IMR-90 (cell line): ENCODE measurements around the gene IQUB. TPM values are rescaled to one million over a fixed set of nuclear protein-coding genes. Genes with fewer than 3 reads are reported as not detected.

Experiments
- ATAC-seq: fragments of 200-7000 bp; cut with Tn5 transposase; 2 replicates; pipeline ENCODE4 v1.9.1; 2020; ENCODE audit warnings: low read depth, mild to moderate bottlenecking, moderate library complexity
- BruUV-seq: library from RNA; stranded (reverse); fragments of 400-500 nt; replicated peaks from 2 replicates; lab custom pipeline; 2021; lab: Mats Ljungman, UMichigan
- CTCF ChIA-PET: fragments of 300-600 bp; formaldehyde crosslinking; extraction: SDS; loops from one replicate; lab custom pipeline; 2021; ENCODE audit warnings: antibody characterized with exemption; lab: Yijun Ruan, JAX
- POLR2A ChIA-PET: fragments of 300-600 bp; sonication (Branson Sonifier 250); formaldehyde crosslinking; loops from one replicate; lab custom pipeline; 2022; ENCODE audit warnings: antibody characterized with exemption; ENCODE audit not compliant: unreplicated experiment; lab: Charles Lee
- DNase-seq: peaks from one replicate; pipeline ENCODE4 v3.0.0; 2013
- H2AFZ ChIP-seq: replicated peaks from 2 replicates; pipeline ENCODE3; 2013; ENCODE audit warnings: low read length, mild to moderate bottlenecking; ENCODE audit not compliant: poor library complexity
- H2AK5ac ChIP-seq: 2 replicates; pipeline ENCODE4 v1.6.1; 2013; ENCODE audit warnings: low read depth, low read length, inconsistent platforms
- H2AK9ac ChIP-seq: replicated peaks from 2 replicates; pipeline ENCODE3; 2013; ENCODE audit warnings: mild to moderate bottlenecking, low read depth, low read length, moderate library complexity; ENCODE audit not compliant: poor library complexity
- H2BK120ac ChIP-seq: 2 replicates; pipeline ENCODE4 v1.6.1; 2013; ENCODE audit warnings: low read depth, low read length, inconsistent platforms
- H2BK15ac ChIP-seq: 3 replicates; pipeline ENCODE4 v1.6.1; 2013; ENCODE audit warnings: low read depth, low read length, inconsistent platforms
- H2BK20ac ChIP-seq: 2 replicates; pipeline ENCODE4 v1.6.1; 2013; ENCODE audit warnings: low read depth, mild to moderate bottlenecking, inconsistent platforms, low read length, moderate library complexity
- H2BK5ac ChIP-seq: 2 replicates; pipeline ENCODE4 v1.6.1; 2013; ENCODE audit warnings: mild to moderate bottlenecking, low read depth, low read length, inconsistent platforms; ENCODE audit not compliant: poor library complexity, severe bottlenecking
- H3K14ac ChIP-seq: replicated peaks from 2 replicates; pipeline ENCODE4 v1.6.1; 2013; ENCODE audit warnings: low read depth, low read length, inconsistent platforms
- H3K18ac ChIP-seq: 2 replicates; pipeline ENCODE4 v1.6.1; 2013; ENCODE audit warnings: low read depth, low read length, control low read depth
- H3K23ac ChIP-seq: 2 replicates; pipeline ENCODE4 v1.6.1; 2013; ENCODE audit warnings: low read depth, low read length, inconsistent platforms
- H3K27ac ChIP-seq: 2 replicates; pipeline ENCODE4 v1.5.1; 2013; ENCODE audit warnings: mild to moderate bottlenecking, control low read depth, low read length; ENCODE audit not compliant: insufficient read depth
- H3K27me3 ChIP-seq: 2 replicates; pipeline ENCODE4 v1.6.1; 2013; ENCODE audit warnings: low read length; ENCODE audit not compliant: control insufficient read depth, insufficient read depth
- H3K36me3 ChIP-seq: 2 replicates; pipeline ENCODE4 v1.6.1; 2013; ENCODE audit warnings: low read length, mixed read lengths; ENCODE audit not compliant: control insufficient read depth, insufficient read depth
- H3K4ac ChIP-seq: 2 replicates; pipeline ENCODE4 v1.6.1; 2013; ENCODE audit warnings: low read depth, low read length, inconsistent platforms
- H3K4me1 ChIP-seq: 2 replicates; pipeline ENCODE4 v1.6.1; 2013; ENCODE audit warnings: low read length, mixed read lengths; ENCODE audit not compliant: control insufficient read depth, insufficient read depth
- H3K4me2 ChIP-seq: 2 replicates; pipeline ENCODE4 v1.6.1; 2013; ENCODE audit warnings: low read depth, mild to moderate bottlenecking, control low read depth, low read length, moderate library complexity
- H3K4me3 ChIP-seq: 2 replicates; pipeline ENCODE4 v1.5.1; 2013; ENCODE audit warnings: low read depth, mild to moderate bottlenecking, control low read depth, low read length, moderate library complexity; ENCODE audit not compliant: insufficient read depth
- H3K56ac ChIP-seq: 2 replicates; pipeline ENCODE4 v1.6.1; 2013; ENCODE audit warnings: low read length, inconsistent platforms; ENCODE audit not compliant: insufficient read depth; ENCODE audit errors: extremely low read depth
- H3K79me1 ChIP-seq, 2 experiments: 2 replicates each; pipeline ENCODE4 v1.6.1; 2013; ENCODE audit warnings: low read length in 2 of 2, inconsistent platforms in 1 of 2, low read depth in 1 of 2
- H3K9ac ChIP-seq: 2 replicates; pipeline ENCODE4 v1.6.1; 2013; ENCODE audit warnings: low read depth, low read length, control low read depth
- H3K9me1 ChIP-seq: 2 replicates; pipeline ENCODE4 v1.6.1; 2013; ENCODE audit warnings: low read length, inconsistent platforms; ENCODE audit not compliant: insufficient read depth
- H3K9me3 ChIP-seq: 2 replicates; pipeline ENCODE4 v1.6.1; 2013; ENCODE audit warnings: low read length; ENCODE audit not compliant: control insufficient read depth, insufficient read depth
- H4K20me1 ChIP-seq: 2 replicates; pipeline ENCODE4 v1.6.1; 2013; ENCODE audit warnings: low read length, inconsistent platforms; ENCODE audit not compliant: insufficient read depth
- H4K5ac ChIP-seq: 2 replicates; pipeline ENCODE4 v1.6.1; 2013; ENCODE audit warnings: mild to moderate bottlenecking, low read depth, low read length, control low read depth
- H4K8ac ChIP-seq, 2 experiments: 2 replicates each; pipeline ENCODE4 v1.6.1; 2013; ENCODE audit warnings: low read depth in 2 of 2, low read length in 2 of 2, control low read depth in 1 of 2, inconsistent platforms in 1 of 2
- H4K91ac ChIP-seq: 2 replicates; pipeline ENCODE4 v1.6.1; 2013; ENCODE audit warnings: low read depth, low read length, inconsistent platforms; ENCODE audit not compliant: insufficient read depth
- BHLHE40 ChIP-seq: fragments of 150-350 bp; IDR thresholded peaks from 2 replicates; pipeline ENCODE4 v1.6.1; 2016; ENCODE audit warnings: mild to moderate bottlenecking, low read depth, low read length
- CEBPB ChIP-seq: IDR thresholded peaks from 2 replicates; pipeline ENCODE4 v1.6.1; 2012; ENCODE audit warnings: low read depth, low read length, improper control_type of control experiment
- CHD1 ChIP-seq: IDR thresholded peaks from 2 replicates; pipeline ENCODE4 v1.6.1; 2012; ENCODE audit warnings: low read depth, low read length, improper control_type of control experiment
- FOS ChIP-seq: fragments of 150-350 bp; IDR thresholded peaks from 2 replicates; pipeline ENCODE4 v1.6.1; 2016; ENCODE audit warnings: low read depth, low read length
- MAFK ChIP-seq: IDR thresholded peaks from 2 replicates; pipeline ENCODE4 v1.6.1; 2012; ENCODE audit warnings: low read depth, low read length, improper control_type of control experiment
- MAZ ChIP-seq: IDR thresholded peaks from 2 replicates; pipeline ENCODE4 v1.6.1; 2012; ENCODE audit warnings: low read depth, mild to moderate bottlenecking, low read length, improper control_type of control experiment, moderate library complexity, borderline replicate concordance
- MXI1 ChIP-seq: IDR thresholded peaks from 2 replicates; pipeline ENCODE4 v1.6.1; 2012; ENCODE audit warnings: low read depth, mild to moderate bottlenecking, low read length, moderate library complexity, borderline replicate concordance
- NFE2L2 ChIP-seq: fragments of 150-350 bp; IDR thresholded peaks from 2 replicates; pipeline ENCODE4 v1.6.1; 2016; ENCODE audit warnings: low read depth, mild to moderate bottlenecking, low read length
- POLR2A ChIP-seq: IDR thresholded peaks from 2 replicates; pipeline ENCODE4 v1.6.1; 2012; ENCODE audit warnings: mild to moderate bottlenecking, low read depth, low read length
- RAD21 ChIP-seq: IDR thresholded peaks from 2 replicates; pipeline ENCODE4 v1.6.1; 2012; ENCODE audit warnings: low read length, improper control_type of control experiment
- RCOR1 ChIP-seq: IDR thresholded peaks from 2 replicates; pipeline ENCODE4 v1.6.1; 2012; ENCODE audit warnings: mild to moderate bottlenecking, low read length, improper control_type of control experiment; ENCODE audit not compliant: insufficient replicate concordance
- RFX5 ChIP-seq: IDR thresholded peaks from 2 replicates; pipeline ENCODE4 v1.8.0; 2012; ENCODE audit warnings: low read depth, mild to moderate bottlenecking, low read length, moderate library complexity
- SMC3 ChIP-seq: fragments of 150-350 bp; IDR thresholded peaks from 2 replicates; pipeline ENCODE4 v1.6.1; 2016; ENCODE audit warnings: low read depth, mild to moderate bottlenecking, antibody characterized with exemption, low read length, moderate library complexity
- WGBS, 2 experiments: methylation state at CpG; one replicate each; pipeline versions ENCODE4 v1.1.5 to v1.1.7; 2013; ENCODE audit warnings: missing lambda C conversion rate in 2 of 2; ENCODE audit not compliant: insufficient read length in 1 of 2; ENCODE audit errors: extremely low coverage in 2 of 2; 5-methylcytosine and 5-hydroxymethylcytosine counted together
- dilution Hi-C: fragments of 300-500 bp; cut with HindIII; formaldehyde crosslinking; loops from one replicate; pipeline ENCODE4 v1.14.3; 2018; ENCODE audit warnings: low sequenced_read_pairs; ENCODE audit not compliant: unreplicated experiment
- in situ Hi-C: fragments of 300-500 bp; cut with MboI; formaldehyde crosslinking; loops from 3 replicates; pipeline ENCODE4 v1.14.3; 2019; ENCODE audit warnings: low sequenced_read_pairs, inconsistent platforms, mixed read lengths
- intact Hi-C: fragments of 100-400 bp; cut with micrococcal nuclease; formaldehyde crosslinking; loops from 2 replicates; pipeline ENCODE4 v1.10.0; 2022
- polyA plus RNA-seq, 3 experiments: library from polyadenylated mRNA; depleted of rRNA; stranded (reverse); fragments of >200 nt; gene quantifications; 2 replicates each; pipeline ENCODE4 v1.2.3, GENCODE V29; 2012; ENCODE audit warnings: low replicate concordance in 1 of 3
- total RNA-seq: library from RNA; depleted of rRNA; stranded (reverse); fragments of >200 nt; gene quantifications from 2 replicates; pipeline ENCODE4 v1.2.3, GENCODE V29; 2012
- TF ChIP-seq, protein P1 (sequence below): fragments of 150-350 bp; IDR thresholded peaks from 2 replicates; pipeline ENCODE4 v1.6.1; 2017; ENCODE audit warnings: mild to moderate bottlenecking, antibody characterized with exemption, low read length, low read depth
- TF ChIP-seq, protein P2 (sequence below): fragments of 150-350 bp; IDR thresholded peaks from 2 replicates; pipeline ENCODE4 v1.6.1; 2016; ENCODE audit warnings: low read depth, mild to moderate bottlenecking, low read length, moderate library complexity, borderline replicate concordance
- TF ChIP-seq, protein P3 (sequence below): conservative IDR thresholded peaks from 2 replicates; pipeline ENCODE4 v1.5.1; 2012; ENCODE audit warnings: mild to moderate bottlenecking, low read depth, low read length, improper control_type of control experiment

Gene IQUB
- total and polyA plus RNA-seq, 2 of the 4 experiments (the other 2 are of a cell fraction): 0.05 to 0.18 TPM

DNA sequence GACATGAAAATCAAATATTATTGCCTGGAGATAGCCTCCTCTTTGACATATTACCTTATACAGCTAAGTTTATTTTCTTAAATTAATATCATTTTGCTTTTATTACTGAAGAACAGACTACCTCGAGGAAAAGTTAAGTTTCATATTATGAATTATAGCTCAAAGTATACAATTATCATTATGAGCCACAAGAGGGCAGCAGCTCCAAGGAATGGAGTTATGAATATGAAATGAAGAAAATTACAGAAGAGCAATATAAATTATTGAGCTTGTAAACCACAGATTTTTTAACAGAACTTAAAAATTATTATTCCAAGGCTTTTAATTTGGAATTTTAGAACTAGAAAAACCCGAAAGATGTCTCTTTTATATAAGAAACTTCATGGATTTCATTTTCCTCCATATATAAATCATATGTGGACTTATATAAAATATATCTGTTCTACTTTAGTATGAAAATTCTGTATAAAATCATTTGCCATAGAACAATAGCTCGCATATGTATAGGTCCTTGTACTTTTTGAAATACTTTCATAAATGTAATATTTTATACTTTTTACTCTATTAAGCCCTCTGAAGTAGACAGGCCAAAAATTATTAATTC lies 40.1 kb downstream of the IQUB start:
- Histone ChIP-seq H2AK9ac (no peak overlapping the region), H3K27ac (no peak overlapping the region), H3K27me3 (no peaks in the 10 kb centered on the region), H2AFZ (no peak overlapping the region), H3K14ac (no peak overlapping the region), H3K56ac (no peak overlapping the region), H3K36me3 (no peaks in the 10 kb centered on the region), H4K8ac (no peak overlapping the region), H4K20me1 (no peaks in the 10 kb centered on the region), H3K4me3 (no peak overlapping the region), H3K9me3 (no peaks in the 10 kb centered on the region), H3K9ac (no peak overlapping the region), H2AK5ac (no peak overlapping the region), H2BK20ac (no peak overlapping the region), H3K79me1 (no peaks in the 10 kb centered on the region), H2BK5ac (no peak overlapping the region), H2BK120ac (no peak overlapping the region), H3K4me1 (no peaks in the 10 kb centered on the region), H2BK15ac (no peak overlapping the region), H3K9me1 (no peaks in the 10 kb centered on the region), H3K4ac (no peak overlapping the region), H3K4me2 (no peak overlapping the region), H4K5ac (no peak overlapping the region), H3K23ac (no peak overlapping the region), H4K91ac (no peak overlapping the region), H3K18ac (no peak overlapping the region)
- BruUV-seq: no TSS peak
- dilution Hi-C loops: no loop called here
- ChIA-PET POLR2A (no interaction called here), CTCF (interaction anchor here (0.6 to 1.7 kb wide), 5 partner anchors 14 to 532 kb away, joined by 3 to 8 read pairs (median 4); no protein-coding TSS in a partner anchor)
- TF ChIP-seq POLR2A: no peak
- TF ChIP-seq RCOR1: no peak
- no peak for TF ChIP-seq MXI1
- no peak for TF ChIP-seq MAZ
- no peak for TF ChIP-seq CHD1
- no peak for TF ChIP-seq RFX5
- no peak for TF ChIP-seq MAFK
- TF ChIP-seq FOS: no peak
- no peak for TF ChIP-seq NFE2L2
- no peak for TF ChIP-seq CEBPB
- TF ChIP-seq SMC3: peak; percentile 44
- TF ChIP-seq, protein P1, sequence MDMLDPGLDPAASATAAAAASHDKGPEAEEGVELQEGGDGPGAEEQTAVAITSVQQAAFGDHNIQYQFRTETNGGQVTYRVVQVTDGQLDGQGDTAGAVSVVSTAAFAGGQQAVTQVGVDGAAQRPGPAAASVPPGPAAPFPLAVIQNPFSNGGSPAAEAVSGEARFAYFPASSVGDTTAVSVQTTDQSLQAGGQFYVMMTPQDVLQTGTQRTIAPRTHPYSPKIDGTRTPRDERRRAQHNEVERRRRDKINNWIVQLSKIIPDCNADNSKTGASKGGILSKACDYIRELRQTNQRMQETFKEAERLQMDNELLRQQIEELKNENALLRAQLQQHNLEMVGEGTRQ: no peak
- TF ChIP-seq, protein P2, sequence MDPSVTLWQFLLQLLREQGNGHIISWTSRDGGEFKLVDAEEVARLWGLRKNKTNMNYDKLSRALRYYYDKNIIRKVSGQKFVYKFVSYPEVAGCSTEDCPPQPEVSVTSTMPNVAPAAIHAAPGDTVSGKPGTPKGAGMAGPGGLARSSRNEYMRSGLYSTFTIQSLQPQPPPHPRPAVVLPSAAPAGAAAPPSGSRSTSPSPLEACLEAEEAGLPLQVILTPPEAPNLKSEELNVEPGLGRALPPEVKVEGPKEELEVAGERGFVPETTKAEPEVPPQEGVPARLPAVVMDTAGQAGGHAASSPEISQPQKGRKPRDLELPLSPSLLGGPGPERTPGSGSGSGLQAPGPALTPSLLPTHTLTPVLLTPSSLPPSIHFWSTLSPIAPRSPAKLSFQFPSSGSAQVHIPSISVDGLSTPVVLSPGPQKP: no peak
- TF ChIP-seq BHLHE40: no peak
- TF ChIP-seq, protein P3, sequence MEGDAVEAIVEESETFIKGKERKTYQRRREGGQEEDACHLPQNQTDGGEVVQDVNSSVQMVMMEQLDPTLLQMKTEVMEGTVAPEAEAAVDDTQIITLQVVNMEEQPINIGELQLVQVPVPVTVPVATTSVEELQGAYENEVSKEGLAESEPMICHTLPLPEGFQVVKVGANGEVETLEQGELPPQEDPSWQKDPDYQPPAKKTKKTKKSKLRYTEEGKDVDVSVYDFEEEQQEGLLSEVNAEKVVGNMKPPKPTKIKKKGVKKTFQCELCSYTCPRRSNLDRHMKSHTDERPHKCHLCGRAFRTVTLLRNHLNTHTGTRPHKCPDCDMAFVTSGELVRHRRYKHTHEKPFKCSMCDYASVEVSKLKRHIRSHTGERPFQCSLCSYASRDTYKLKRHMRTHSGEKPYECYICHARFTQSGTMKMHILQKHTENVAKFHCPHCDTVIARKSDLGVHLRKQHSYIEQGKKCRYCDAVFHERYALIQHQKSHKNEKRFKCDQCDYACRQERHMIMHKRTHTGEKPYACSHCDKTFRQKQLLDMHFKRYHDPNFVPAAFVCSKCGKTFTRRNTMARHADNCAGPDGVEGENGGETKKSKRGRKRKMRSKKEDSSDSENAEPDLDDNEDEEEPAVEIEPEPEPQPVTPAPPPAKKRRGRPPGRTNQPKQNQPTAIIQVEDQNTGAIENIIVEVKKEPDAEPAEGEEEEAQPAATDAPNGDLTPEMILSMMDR: peak; percentile 71
- peak; percentile 66 for TF ChIP-seq RAD21
- no CpG with 5 or more reads among the region's 3 CpGs for WGBS, 2 experiments
- no peak for ATAC-seq
- peak; percentile 27 for DNase-seq
- in situ Hi-C loops: no loop called here
- intact Hi-C loops: loop anchor here (2.0 to 10.0 kb wide), 4 partner anchors 43 to 378 kb away; no protein-coding TSS in a partner anchor
